ENCODE results near the gene IL17RE.
"Not testable (repeated sequence)": the region's sequence is repeated elsewhere in the genome, so short reads cannot be mapped to it uniquely, and the experiment has no call there.

IL17RE gene

DNA sequence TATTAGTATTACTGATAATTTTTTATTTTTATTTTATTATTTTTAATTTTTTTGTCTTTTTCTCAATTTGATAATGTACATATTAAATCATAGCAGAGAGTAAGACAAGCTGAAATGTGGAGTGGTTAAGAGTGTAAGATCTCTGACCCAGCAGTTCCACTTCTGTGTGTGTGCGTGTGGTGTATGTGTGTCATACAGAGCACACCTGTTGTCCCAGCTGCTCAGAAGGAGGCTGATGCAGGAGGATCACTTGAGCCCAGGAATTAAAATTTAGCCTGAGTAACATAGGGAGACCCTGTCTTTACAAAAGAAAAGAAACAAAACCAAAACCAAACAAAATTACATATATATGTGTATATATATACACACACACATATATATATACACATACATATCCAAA, 21.2 kb upstream of the IL17RE start:
- DNase-seq = no peak

DNA sequence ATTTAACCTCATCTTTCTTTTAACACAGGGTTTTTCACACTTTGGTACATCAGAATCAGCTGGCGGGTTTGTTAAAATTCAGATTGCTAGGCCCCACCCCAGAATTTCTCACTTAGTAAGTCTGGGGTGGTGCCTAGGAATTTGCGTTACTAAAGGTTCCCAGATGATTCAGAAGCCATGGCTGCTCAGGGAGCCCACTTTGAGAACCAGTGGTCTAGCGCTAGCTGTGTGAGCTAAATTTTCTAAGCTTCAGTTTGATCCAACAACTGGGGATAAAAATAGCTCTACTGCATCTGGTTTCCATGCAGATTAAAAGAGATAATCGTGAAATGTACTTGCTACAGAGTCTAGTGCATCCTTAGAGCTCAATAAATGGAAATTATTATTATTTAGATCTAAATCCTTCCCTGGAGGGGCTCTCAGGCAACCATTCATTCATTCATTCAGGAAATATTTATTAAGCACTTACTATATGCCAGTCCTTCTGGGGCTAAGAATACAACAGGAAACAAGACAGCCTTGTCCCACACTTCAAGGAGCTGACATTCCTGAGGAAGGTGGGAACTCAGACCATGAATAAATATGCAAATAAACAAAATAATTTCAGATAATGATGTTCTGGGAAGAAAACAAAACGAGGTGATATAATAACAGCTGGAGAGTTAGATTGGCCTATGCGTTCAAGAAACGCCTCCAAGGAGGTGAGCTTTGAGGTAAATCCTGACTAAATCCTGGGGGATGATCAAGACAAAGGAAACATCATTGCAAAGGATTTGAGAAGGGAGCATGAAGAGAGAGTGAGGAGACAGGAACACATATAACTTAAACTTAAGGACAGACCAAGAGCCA, 18.7 kb upstream of the IL17RE start:
- no peak for DNase-seq

DNA sequence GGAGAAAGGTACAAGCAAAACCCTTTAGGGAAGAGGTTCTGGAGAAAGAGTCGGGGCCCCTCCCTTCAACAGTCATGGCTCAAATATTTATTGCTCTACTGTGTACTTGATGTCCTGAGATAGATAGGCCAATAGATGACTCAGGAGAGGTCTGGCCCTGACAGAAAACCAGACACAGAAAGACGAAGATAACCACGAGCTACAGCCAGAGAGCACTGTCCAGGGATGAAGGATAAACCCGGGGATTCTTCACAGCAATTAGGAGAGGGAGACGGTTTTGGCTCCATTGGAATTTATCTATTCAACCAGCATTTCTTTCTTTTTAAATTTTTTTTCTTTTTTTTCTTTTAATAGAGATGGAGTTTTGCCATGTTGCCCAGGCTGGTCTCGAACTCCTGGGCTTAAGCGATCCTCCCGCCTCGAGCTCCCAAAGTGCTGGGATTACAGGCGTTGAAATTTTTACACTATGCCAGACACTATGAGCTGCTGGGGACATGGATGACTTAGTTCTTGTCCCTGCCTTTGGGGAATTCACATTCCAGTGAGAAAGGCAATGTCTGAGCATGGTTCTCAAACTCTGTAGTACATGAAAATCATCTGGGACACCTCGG, 18.0 kb upstream of the IL17RE start:
- DNase-seq = no peak

DNA sequence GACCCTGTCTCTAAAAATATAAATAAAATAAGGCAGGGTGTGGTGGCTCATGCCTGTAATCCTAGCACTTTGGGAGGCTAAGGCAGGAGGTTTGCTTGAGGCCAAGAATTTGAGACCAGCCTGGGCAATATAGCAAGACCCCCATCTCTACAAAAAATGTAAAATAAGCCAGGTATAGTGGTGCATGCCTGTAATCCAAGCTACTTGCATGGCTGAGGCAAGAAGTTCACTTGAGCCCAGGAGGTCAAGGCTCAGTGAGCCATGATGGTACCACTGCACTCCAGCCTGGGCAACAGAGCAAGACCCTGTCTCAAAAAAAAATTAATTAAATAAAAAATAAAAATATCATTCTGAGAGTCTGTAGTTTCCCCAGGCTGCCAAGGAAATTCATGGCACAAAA, 16.3 kb upstream of the IL17RE start:
- DNase-seq = no peak

DNA sequence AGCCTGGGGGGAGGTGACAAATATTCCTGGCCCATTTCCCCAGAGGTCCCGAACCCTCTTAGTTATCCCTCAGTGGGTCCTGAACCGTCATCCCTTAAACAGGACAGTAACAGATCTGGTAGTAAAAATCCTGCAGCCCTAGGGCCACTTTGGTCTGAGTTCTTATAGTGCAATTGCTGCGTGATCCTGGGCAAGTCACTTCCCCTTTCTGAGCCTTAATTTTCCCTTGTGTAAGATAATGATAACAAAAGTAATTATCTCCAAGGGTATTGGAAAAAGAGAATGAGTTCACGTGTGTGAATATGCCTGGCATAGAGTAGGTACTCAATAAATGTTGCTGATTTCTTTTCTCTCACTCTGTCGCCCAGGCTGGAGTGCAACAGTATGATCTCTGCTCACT, 15.2 kb upstream of the IL17RE start:
- DNase-seq = no peak

DNA sequence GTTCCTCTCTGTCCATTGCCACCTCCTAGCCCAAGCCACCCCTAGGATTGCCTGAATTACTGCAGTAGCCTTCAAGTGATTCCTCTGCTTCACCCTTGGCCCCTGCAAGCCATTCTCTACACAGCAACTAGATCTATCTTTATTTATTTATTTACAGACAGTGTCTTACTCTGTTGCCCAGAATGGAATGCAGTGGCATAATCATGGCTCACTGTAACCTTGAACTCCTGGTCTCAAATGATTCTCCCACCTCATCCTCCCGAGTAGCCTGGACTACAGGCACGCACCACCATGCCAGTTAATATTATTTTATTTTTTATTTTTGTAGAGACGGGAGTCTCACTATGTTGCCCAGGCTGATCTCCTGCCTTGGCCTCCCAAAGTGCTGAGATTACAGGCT, 14.1 kb upstream of the IL17RE start:
- DNase-seq = no peak

DNA sequence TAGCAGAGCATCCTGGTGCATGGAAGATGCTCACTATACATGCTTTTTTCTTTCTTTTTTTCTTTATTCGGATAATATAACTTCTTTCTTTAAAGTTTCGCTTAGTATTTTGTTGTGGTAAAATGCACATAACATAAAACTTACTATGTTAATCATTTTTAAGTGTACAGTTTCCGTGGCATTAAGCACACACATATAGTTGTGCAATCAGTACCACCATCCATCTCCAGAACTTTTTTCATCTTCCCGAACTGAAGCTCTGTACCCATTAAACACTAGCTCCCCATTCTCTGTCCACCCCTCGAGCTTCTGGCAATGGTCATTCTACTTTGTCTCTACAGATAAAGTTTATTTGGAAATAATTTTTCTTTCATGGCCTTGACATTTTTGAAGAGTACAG, 13.2 kb upstream of the IL17RE start:
- no peak for DNase-seq

DNA sequence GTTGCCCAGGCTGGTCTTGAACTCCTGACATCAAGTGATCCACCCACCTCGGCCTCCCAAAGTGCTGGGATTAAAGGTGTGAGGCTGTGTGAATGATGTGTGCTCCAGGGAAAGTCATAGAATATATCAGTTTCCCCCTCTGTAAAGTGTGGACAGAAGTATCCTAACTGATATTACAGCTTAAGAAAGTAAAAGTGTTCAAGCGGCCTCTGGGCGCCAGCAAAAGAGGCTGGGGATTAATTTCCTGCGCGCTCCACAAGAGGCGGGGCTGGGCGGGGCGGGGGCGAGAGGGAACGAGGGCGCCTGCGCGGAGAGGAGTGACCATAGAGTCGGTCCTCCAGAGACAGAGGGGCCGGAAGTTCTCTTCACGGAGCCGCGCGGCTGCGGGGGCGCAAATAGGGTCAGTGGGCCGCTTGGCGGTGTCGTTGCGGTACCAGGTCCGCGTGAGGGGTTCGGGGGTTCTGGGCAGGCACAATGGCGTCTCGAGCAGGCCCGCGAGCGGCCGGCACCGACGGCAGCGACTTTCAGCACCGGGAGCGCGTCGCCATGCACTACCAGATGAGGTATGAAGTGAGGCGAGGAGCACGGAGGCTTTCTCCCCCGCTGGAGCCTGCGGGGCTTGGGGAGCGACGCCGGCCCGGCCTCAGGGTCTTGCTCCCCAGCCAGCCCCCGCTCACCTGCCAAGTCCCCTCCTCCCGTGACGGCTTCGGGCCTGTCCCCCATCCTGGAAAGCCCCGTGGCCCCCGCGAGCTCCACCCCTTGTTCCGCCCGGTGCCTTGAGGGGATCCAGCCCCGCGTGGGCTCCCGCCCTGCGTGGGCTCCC, 12.2 kb upstream of the IL17RE start, which contains the start of gene JAGN1:
TSS of gene JAGN1 (plus strand) at position 362 of the 823 bp plus-strand sequence. CDS start at position 475, 113 bp downstream.
- peak; percentile 59 for DNase-seq

DNA sequence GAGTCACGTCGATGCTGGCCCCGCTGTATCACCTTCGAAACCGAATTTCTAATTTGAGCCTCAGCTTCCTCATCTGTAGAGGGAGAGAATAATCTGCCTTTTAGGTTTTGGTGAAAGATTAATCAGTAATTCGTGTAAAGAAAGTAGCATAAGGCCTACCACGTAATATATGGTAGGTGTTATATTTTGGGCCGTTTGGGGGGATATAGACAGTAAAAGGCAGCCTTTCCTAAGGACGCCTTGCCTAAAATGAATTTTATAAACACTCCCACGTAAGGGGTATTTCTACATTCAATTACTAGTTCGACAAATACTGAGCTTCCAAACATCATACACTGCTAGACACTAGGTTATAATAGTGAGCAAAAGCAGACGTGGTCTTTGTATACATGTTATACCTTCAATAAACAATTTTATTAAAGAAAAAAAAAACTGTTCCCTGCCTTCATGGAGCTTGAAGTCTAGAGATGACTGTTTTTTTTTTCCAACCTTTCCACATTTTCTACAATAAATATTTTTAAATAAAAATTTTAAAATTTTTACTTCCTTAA, 11.5 kb upstream of the IL17RE start:
- no peak for DNase-seq

DNA sequence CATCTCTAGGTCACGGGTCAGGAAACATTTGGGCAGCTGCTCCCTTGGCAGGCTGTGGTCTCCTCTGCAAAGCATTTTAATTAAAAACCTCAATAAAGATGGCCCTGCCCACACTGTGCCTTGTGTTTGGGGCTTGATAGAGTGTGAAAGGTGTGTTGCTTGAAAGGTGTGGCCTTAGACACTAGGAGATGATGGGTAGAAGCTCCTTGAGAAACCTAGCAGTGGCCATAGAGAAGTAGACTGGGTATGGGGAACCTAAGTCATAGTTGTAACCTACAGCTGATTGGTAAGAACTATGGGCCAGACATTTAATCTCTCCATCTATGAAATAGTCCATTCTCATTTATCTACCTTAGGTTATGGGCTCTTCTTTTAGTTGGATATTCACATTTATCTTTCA, 8.9 kb upstream of the IL17RE start:
- no peak for DNase-seq

DNA sequence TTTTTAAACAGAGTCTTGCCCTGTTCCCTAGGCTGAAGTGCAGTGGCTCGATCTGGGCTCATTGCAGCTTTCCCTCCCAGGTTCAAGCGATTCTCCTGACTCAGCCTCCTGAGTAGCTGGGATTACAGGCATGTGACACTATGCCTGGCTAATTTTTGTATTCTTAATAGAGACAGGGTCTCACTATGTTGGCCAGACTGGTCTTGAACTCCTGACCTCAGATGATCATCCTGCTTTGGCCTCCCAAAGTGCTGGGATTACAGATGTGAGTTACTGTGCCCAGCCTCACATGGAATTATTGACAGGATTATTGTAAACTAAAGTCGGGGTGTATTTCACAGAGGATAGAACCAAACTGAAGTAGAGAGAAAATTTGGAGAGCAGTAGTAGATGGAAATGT, 6.9 kb upstream of the IL17RE start:
- DNase-seq = not testable (repeated sequence)

DNA sequence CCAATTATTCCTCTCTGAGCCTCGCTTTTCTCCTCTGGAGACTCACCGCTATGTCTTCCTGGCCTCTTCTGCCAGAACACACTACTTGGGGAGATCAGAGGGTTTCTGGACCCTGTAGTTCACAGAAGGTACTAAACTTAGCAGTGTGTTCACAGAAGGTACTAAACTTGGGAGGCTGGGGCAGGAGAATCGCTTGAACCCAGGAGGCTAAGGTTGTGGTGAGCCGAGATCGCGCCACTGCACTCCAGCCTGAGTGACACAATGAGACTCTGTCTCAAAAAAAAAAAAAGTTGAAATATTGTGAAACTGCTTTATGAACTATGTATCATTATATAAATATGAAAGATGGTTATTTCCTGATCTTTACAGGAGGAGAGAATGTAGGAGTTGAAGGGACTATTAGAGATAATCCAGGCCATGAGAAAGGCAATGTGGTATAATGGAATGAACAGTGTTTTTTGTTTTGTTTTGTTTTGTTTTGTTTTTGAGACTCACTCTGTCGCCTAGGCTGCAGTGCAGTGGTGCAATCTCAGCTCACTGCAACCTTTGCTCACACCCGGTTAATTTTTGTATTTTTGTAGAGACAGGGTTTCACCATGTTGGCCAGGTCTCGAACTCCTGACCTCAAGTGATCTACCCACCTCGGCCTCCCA, 5.8 kb upstream of the IL17RE start:
- not testable (repeated sequence) for DNase-seq

DNA sequence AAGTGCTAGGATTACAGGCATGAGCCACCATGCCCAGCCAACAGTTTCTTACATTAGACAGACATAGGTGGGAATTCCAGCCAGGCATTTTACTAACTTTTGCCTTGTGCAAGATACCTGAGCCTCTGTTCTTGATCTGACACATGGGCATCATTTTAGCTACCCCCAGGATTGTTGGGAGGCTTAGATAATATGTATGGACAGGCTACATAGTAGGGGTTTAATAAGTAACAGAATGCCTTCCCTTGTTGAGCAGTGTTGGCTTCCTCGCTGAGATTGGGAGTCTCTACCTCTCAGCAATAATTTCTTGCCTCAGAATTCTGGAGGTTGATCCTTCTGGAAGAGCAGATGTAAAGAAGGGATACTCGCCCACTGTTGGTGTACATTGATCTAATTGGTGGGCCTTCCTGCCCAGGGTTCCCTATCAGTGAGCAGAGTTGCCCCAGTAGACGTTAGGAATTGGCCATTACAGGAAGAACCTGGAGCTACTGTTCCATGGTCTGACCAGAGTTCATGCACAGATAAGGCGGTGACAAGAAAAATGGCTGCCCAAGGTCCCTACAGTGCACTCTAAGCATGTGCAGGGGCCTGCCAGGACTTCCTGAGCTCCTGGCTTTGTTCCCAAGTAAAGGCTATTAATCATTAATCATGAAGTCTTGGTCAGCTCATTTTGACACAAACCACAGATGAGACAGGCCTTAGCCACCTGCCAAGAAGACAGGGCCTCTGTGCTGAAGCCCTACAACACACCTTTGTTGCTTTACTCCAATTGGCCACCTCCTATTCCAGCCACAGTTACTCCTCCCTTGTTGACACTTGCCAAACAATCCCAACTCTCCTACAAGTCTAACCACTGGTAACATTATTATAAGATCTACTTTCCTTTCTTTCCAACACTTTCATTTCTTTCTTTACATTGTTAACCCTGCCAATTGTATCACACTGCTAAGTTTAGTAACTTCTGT, 5.0 kb upstream of the IL17RE start:
- DNase-seq = no peak

DNA sequence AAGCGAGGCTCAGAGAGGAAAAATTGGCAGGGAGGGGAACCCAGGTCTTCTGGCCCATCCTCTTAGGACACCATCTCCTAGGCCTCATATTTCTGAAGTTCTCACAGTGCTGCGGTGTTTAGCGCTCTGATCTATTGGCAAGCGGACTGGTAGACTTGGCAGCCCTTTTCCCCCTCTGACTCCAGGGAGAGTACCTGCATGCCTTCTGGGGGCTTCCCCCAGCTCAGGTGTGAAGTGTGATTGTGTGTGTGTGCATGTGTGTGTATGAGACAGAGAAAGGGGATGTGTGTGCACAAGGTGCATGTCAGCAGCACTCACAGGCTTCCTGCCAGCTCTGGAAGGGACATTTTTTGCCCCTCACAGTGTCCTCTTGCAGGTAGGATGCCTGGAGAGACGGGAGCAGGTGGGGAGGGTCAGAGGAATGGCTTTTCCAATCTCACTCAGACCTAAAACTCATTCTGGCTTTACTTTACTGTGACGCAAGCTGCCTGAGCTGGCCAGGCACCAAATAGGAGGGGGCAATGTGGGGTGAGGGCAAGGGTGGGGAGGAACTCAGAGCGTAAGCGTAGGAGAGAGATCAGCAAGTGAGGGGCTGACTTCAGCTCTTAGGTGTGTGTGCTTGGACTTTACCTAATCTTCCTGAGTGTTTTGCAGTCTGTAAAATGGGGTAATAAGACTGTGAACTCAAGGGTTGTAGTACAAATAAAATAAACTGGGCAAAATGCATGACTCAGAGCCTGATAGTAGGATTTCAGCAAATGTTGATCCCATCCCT, 4.0 kb upstream of the IL17RE start:
- DNase-seq = no peak

DNA sequence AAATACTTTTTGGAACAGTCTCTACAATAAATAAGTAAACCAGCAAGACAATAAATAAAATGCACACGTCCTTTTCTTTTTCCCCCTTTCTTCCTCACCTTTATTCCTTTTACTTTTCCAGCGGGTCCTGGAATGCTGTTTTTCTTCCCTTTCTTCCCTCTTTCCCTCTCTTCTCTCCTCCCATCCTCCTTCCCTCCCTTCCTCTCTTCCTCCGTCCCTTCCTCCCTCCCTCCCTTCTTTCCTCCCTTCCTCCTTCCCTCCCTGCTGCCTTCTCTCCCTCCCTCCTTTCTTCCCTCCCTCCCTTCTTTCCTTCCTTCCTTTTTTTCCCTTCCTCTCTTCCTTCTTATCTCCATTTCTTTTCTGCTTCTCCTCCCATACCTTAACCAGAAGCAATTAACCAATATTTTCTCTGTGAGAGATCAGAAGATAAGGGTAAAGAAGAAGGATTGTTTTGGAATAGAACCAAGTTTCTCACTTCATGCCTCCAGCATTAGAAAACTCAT, 3.3 kb upstream of the IL17RE start:
- no peak for DNase-seq

DNA sequence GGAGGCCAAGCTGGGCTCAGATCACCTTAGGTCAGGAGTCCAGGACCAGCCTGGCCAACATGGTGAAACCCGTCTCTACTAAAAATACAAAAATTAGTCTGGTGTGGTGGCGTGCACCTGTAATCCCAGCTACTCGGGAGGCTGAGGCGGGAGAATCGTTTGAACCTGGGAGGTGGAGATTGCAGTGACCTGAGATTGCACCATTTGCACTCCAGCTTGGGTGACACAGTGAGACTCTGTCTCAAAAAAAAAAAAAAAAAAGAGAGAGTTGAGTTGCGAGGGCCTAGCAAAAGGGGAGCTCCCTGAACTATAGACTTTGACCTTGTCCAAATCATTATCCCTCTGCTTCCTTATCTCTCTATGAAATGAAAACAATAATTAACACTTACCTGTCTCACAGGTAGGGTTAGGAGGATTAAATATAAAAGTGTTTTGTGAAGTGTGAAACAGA, 1.7 kb upstream of the IL17RE start:
- not testable (repeated sequence) for DNase-seq

DNA sequence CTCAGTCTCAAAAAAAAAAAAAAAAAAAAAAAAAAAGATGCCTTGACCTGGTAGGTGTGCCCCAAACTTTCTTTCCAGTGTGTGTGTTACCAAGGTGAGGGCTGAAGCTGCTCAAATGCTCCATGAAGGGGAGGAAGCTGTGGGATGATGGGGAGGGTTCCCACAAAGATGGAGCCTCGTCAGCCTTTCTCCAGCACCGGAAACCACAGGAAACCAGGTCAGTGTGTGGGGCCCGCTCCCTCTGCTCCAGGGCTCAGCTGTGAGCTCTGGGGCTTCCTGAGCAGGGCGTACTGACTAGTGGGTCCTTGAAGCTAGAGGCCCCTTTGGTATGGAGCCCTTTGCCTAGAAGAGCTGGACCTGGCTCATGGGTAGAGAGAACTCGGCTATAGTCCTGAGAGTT, 681 bp upstream of the IL17RE start:
- no peak for DNase-seq

DNA sequence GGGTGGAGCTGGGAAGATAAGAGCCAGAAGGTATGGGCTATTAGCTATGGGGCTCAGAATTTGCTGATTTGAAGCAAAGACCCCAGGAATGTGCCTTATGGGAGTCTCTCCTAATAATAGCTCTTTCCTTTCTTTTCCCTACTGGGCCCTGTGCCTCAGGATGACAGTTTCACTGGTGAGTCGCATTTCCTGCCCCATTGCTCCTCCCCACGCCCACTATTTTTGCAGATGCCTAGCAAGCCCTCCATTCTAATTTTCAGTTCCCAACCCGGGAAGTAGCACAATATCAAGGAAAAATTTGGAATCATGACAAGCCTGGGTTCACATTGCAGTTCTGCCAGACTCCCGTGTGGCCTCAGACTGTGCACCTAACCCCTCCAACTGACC, 583 bp downstream of the IL17RE start:
- no peak for DNase-seq

DNA sequence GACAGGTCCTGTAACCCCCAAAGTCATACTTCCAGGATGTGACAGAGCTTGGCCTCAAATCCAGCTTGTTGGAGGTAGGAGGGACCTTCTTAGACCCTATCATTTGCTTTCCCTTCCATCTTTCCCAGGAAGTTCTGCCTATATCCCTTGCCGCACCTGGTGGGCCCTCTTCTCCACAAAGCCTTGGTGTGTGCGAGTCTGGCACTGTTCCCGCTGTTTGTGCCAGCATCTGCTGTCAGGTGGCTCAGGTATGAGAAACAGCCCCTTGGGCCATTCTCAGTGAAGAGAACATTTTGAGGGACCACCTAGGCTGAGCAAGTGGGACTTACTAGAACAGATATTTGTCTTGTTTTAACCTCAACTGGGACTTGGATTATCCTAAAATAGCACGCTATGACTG, 1.3 kb downstream of the IL17RE start:
- no peak for DNase-seq

DNA sequence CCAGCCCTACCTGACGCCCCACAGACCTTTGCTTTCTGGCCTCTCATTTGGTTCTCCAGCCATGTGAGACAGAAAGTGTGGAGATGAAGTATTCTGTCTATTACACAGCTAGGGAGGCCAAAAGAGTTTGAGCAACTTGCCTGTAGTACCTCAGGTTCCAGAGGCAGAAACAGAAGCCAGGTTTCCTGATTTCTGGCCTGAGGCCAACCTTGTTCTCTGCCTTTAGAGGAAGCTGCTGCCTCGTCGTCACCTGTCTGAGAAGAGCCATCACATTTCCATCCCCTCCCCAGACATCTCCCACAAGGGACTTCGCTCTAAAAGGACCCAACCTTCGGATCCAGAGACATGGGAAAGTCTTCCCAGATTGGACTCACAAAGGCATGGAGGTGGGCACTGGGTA, 3.8 kb downstream of the IL17RE start:
- no peak for DNase-seq

DNA sequence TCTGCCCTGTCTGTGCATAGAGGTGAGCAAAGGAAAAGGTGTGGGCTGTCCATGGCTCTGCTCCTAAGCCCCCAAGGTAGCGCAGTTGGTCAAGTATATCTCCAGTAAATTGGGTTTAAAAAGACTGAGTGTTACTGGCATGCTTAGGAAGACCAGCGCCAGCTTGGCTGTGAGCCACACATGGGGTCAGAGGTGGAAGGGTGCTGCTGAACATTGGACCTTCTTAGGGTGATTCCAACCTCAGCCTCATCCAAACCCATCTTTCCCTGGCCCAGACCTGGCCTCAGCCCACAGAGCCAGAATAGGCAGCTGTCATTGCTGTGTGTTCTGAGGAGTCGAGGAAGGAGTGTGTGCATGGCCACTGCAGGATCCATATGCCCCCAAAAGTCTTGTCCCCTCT, 5.6 kb downstream of the IL17RE start:
- no peak for DNase-seq
